Liver (tissue), 9 donors: ENCODE results near the gene PREX1. TPM values are rescaled to one million over a fixed set of nuclear protein-coding genes. Genes with fewer than 3 reads are reported as not detected.

ENCODE experiments used
- DNase-seq: peaks from one replicate; pipeline ENCODE4 v3.0.0-alpha.2; 2017; ENCODE audit warnings: low spot score
- H3K27ac ChIP-seq, 2 donors: one replicate each; pipeline ENCODE4 v1.7.0; 2013; ENCODE audit warnings: inconsistent platforms in 2 of 2, low read length in 2 of 2, control low read depth in 1 of 2, low read depth in 1 of 2, mild to moderate bottlenecking in 1 of 2
- H3K27me3 ChIP-seq, 4 donors: one replicate each; pipeline versions ENCODE4 v1.6.1 to v1.7.0; 2013; ENCODE audit warnings: low read length in 3 of 4, inconsistent platforms in 1 of 4, mild to moderate bottlenecking in 1 of 4, moderate library complexity in 1 of 4; ENCODE audit not compliant: control insufficient read depth in 4 of 4, insufficient read depth in 4 of 4
- H3K36me3 ChIP-seq, 4 donors: one replicate each; pipeline versions ENCODE4 v1.6.1 to v1.7.0; 2013; ENCODE audit warnings: low read length in 3 of 4, mild to moderate bottlenecking in 3 of 4, low read depth in 1 of 4, moderate library complexity in 1 of 4; ENCODE audit not compliant: control insufficient read depth in 4 of 4, insufficient read depth in 3 of 4
- H3K4me1 ChIP-seq, 4 donors: one replicate each; pipeline versions ENCODE4 v1.6.1 to v1.7.0; 2013; ENCODE audit warnings: low read length in 3 of 4, mild to moderate bottlenecking in 3 of 4, moderate library complexity in 1 of 4; ENCODE audit not compliant: control insufficient read depth in 4 of 4, insufficient read depth in 4 of 4
- H3K4me3 ChIP-seq, 3 donors: one replicate each; pipeline versions ENCODE4 v1.6.1 to v1.7.0; 2013; ENCODE audit warnings: low read length in 3 of 3, control low read depth in 1 of 3, low read depth in 1 of 3, mild to moderate bottlenecking in 1 of 3
- H3K9ac ChIP-seq, 2 donors: one replicate each; pipeline ENCODE4 v1.7.0; 2013; ENCODE audit warnings: low read length in 2 of 2, mild to moderate bottlenecking in 2 of 2, moderate library complexity in 2 of 2, control low read depth in 1 of 2, low read depth in 1 of 2
- H3K9me3 ChIP-seq, 4 donors: one replicate each; pipeline versions ENCODE4 v1.6.1 to v1.7.0; 2013; ENCODE audit warnings: low read length in 3 of 4; ENCODE audit not compliant: control insufficient read depth in 4 of 4
- CTCF ChIP-seq: fragments of 150-350 bp; IDR thresholded peaks from 2 replicates; pipeline ENCODE4 v1.5.1; 2017; ENCODE audit warnings: improper control_type of control experiment, low read depth, low read length; ENCODE audit not compliant: missing input control
- FOXA1 ChIP-seq: IDR thresholded peaks from 2 replicates; pipeline ENCODE4 v1.6.1; 2016; ENCODE audit warnings: antibody characterized with exemption
- FOXA2 ChIP-seq: IDR thresholded peaks from 2 replicates; pipeline ENCODE4 v1.6.1; 2016; ENCODE audit warnings: antibody characterized with exemption
- GABPA ChIP-seq, 2 donors: IDR thresholded peaks in 1 of 2; conservative IDR thresholded peaks in 1 of 2; 2 replicates each; pipeline ENCODE4 v1.6.1; 2016; ENCODE audit warnings: antibody characterized with exemption in 2 of 2, mild to moderate bottlenecking in 1 of 2, moderate library complexity in 1 of 2
- NR2F2 ChIP-seq: IDR thresholded peaks from 2 replicates; pipeline ENCODE4 v1.6.1; 2016; ENCODE audit warnings: antibody characterized with exemption
- REST ChIP-seq: IDR thresholded peaks from 2 replicates; pipeline ENCODE4 v1.6.1; 2016; ENCODE audit warnings: antibody characterized with exemption, mild to moderate bottlenecking
- RXRA ChIP-seq, 2 donors: IDR thresholded peaks; 2 replicates each; pipeline ENCODE4 v1.6.1; 2017 to 2018; ENCODE audit warnings: antibody characterized with exemption in 2 of 2, mild to moderate bottlenecking in 1 of 2
- SP1 ChIP-seq: IDR thresholded peaks from 2 replicates; pipeline ENCODE4 v1.6.1; 2018; ENCODE audit warnings: antibody characterized with exemption, mild to moderate bottlenecking
- TAF1 ChIP-seq: conservative IDR thresholded peaks from 2 replicates; pipeline ENCODE4 v1.6.1; 2016; ENCODE audit warnings: antibody characterized with exemption, mild to moderate bottlenecking
- YY1 ChIP-seq: IDR thresholded peaks from 2 replicates; pipeline ENCODE4 v1.6.1; 2016; ENCODE audit warnings: antibody characterized with exemption, mild to moderate bottlenecking
- WGBS: extraction: QIAGEN DNeasy Blood & Tissue Kit; methylation state at CpG from one replicate; pipeline ENCODE4 v1.1.7; 2013; 5-methylcytosine and 5-hydroxymethylcytosine counted together
- polyA plus RNA-seq, 2 donors: library from polyadenylated mRNA; stranded (reverse) in 1 of 2; unstranded in 1 of 2; fragments of 200-250 nt in 1 of 2; fragments of >200 nt in 1 of 2; fragmentation: Nextera tagmentation in 1 of 2; extraction: Ambion mirVana in 1 of 2; gene quantifications; one replicate each; pipeline versions ENCODE4 v1.2.1 to v1.2.3, GENCODE V29; 2013 to 2015
- total RNA-seq, 2 donors: library from RNA; depleted of rRNA; stranded (reverse); fragments of >200 nt; gene quantifications; one replicate each; pipeline ENCODE4 v1.2.3, GENCODE V29; 2014
- donor health status: healthy.
- donor health status: healthy.
- donor health status: healthy.
- donor health status: healthy.
- donor health status: healthy.

Gene PREX1
- total and polyA plus RNA-seq, 4 donors: 2.2 to 18.0 (median 10.8) TPM

GRCh38 chr20:48805286-48805685, 22.5 kb downstream of the PREX1 start:
- H3K27me3 ChIP-seq: no peaks in the 10 kb centered on the region
- H3K9me3 ChIP-seq: peaks cover 0 to 2% (median 1%) of the 10 kb centered on the region in 4 donors
- no peak for TF ChIP-seq NR2F2
- H3K9ac ChIP-seq: no peak overlapping the region
- no peak overlapping the region for H3K27ac ChIP-seq
- WGBS: 88% methylated on average over 8 of the region's 8 CpGs
- H3K4me3 ChIP-seq: no peak overlapping the region
- H3K36me3 ChIP-seq: no peaks in the 10 kb centered on the region
- DNase-seq: no peak
- no peaks in the 10 kb centered on the region for H3K4me1 ChIP-seq

GRCh38 chr20:48804300-48804980, 23.4 kb downstream of the PREX1 start:
- Histone ChIP-seq H3K4me3 (no peak overlapping the region), H3K9ac (no peak overlapping the region), H3K27me3 (no peaks in the 10 kb centered on the region), H3K9me3 (peaks cover 0 to 2% (median 1%) of the 10 kb centered on the region in 4 donors), H3K27ac (no peak overlapping the region), H3K4me1 (no peaks in the 10 kb centered on the region), H3K36me3 (no peaks in the 10 kb centered on the region)
- TF ChIP-seq YY1 (no peak), CTCF (no peak), TAF1 (no peak), FOXA2 (no peak), RXRA (IDR thresholded peaks at IDR 0.05) (no peak), SP1 (no peak), REST (no peak)
- no peak for DNase-seq
- 84% methylated on average over 16 of the region's 16 CpGs for WGBS

- Histone ChIP-seq H3K27ac (no peak overlapping the region), H3K9me3 (peaks cover 0 to 2% (median 1%) of the 10 kb centered on the region in 4 donors), H3K4me1 (no peaks in the 10 kb centered on the region), H3K36me3 (no peaks in the 10 kb centered on the region), H3K9ac (no peak overlapping the region), H3K4me3 (no peak overlapping the region), H3K27me3 (no peaks in the 10 kb centered on the region)
- WGBS: 97% methylated on average over 10 of the region's 10 CpGs
- no peak for DNase-seq
- no peak for TF ChIP-seq GABPA (IDR thresholded peaks at IDR 0.05 in 1 of 2, conservative IDR thresholded peaks at IDR 0.05 in 1 of 2)
- no peak for TF ChIP-seq FOXA1
- TF ChIP-seq REST: no peak
Measured at GRCh38 chr20:48803176-48804053, 24.4 kb downstream of the PREX1 start.
